RWPE2 (cell line): ENCODE data around the gene LAMA1.
"Not testable (repeated sequence)": the region's sequence is repeated elsewhere in the genome, so short reads cannot be mapped to it uniquely, and the experiment has no call there.

Experiments
- ATAC-seq: fragments of 200-7000 bp; cut with Tn5 transposase; 3 replicates; pipeline ENCODE4 v1.9.1; 2021; ENCODE audit warnings: low read depth
- DNase-seq: peaks from one replicate; pipeline ENCODE4 v3.0.0-alpha.2; 2020; ENCODE audit warnings: low spot score
- H3K27ac ChIP-seq: fragments of 450-650 bp; 2 replicates; pipeline ENCODE4 v1.5.1; 2017; ENCODE audit warnings: mild to moderate bottlenecking; ENCODE audit not compliant: poor library complexity, severe bottlenecking
- H3K27me3 ChIP-seq: fragments of 250-450 bp; sonication (Bioruptor Pico); 2 replicates; pipeline ENCODE4 v1.5.1; 2021; ENCODE audit warnings: mild to moderate bottlenecking, moderate library complexity; ENCODE audit not compliant: insufficient read depth, poor library complexity, severe bottlenecking
- H3K36me3 ChIP-seq: fragments of 250-450 bp; sonication (Bioruptor Pico); 2 replicates; pipeline ENCODE4 v1.5.1; 2020; ENCODE audit warnings: low read depth, mild to moderate bottlenecking, moderate library complexity
- H3K4me1 ChIP-seq: fragments of 250-450 bp; sonication (Bioruptor Pico); 2 replicates; pipeline ENCODE4 v1.5.1; 2021; ENCODE audit warnings: mild to moderate bottlenecking, moderate library complexity; ENCODE audit not compliant: insufficient read depth, poor library complexity, severe bottlenecking
- H3K4me3 ChIP-seq: fragments of 250-450 bp; sonication (Bioruptor Pico); 2 replicates; pipeline ENCODE4 v1.5.1; 2021; ENCODE audit warnings: mild to moderate bottlenecking, moderate library complexity; ENCODE audit not compliant: severe bottlenecking
- H3K9me3 ChIP-seq: fragments of 250-450 bp; sonication (Bioruptor Pico); 2 replicates; pipeline ENCODE4 v1.5.1; 2021; ENCODE audit warnings: mild to moderate bottlenecking, moderate library complexity; ENCODE audit not compliant: severe bottlenecking
- TF ChIP-seq, protein P1 (sequence below): fragments of 450-650 bp; IDR thresholded peaks from one replicate; pipeline ENCODE4 v1.5.1; 2017; ENCODE audit warnings: mild to moderate bottlenecking, moderate library complexity; ENCODE audit not compliant: poor library complexity, severe bottlenecking

LAMA1 gene

DNA sequence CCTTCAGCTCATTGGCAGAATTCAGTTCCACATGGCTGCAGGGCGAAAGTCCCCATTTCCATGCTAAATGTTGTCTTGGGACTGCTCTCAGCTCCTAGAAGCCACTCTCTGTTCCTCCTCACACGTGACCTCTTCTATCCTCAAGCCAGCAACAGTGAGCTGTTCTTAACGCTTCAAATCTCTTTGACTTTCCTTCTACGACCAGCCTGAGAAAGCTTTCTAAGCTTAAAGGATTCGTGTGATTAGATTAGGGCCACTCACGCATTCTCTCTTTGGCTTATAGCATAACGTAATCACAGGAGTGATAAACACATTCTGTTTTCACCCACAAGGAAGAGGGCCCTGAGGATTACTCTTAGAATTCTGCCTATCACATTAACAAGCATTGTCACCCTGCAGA, 29.8 kb upstream of the LAMA1 start:
- no peak for DNase-seq
- H3K4me3 ChIP-seq = no peak overlapping the region
- TF ChIP-seq, protein P1, sequence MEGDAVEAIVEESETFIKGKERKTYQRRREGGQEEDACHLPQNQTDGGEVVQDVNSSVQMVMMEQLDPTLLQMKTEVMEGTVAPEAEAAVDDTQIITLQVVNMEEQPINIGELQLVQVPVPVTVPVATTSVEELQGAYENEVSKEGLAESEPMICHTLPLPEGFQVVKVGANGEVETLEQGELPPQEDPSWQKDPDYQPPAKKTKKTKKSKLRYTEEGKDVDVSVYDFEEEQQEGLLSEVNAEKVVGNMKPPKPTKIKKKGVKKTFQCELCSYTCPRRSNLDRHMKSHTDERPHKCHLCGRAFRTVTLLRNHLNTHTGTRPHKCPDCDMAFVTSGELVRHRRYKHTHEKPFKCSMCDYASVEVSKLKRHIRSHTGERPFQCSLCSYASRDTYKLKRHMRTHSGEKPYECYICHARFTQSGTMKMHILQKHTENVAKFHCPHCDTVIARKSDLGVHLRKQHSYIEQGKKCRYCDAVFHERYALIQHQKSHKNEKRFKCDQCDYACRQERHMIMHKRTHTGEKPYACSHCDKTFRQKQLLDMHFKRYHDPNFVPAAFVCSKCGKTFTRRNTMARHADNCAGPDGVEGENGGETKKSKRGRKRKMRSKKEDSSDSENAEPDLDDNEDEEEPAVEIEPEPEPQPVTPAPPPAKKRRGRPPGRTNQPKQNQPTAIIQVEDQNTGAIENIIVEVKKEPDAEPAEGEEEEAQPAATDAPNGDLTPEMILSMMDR = no peak
- no peaks in the 10 kb centered on the region for H3K36me3 ChIP-seq
- ATAC-seq = no peak
- H3K27ac ChIP-seq = no peak overlapping the region
- H3K27me3 ChIP-seq = no peaks in the 10 kb centered on the region
- H3K9me3 ChIP-seq = no peaks in the 10 kb centered on the region
- no peaks in the 10 kb centered on the region for H3K4me1 ChIP-seq

DNA sequence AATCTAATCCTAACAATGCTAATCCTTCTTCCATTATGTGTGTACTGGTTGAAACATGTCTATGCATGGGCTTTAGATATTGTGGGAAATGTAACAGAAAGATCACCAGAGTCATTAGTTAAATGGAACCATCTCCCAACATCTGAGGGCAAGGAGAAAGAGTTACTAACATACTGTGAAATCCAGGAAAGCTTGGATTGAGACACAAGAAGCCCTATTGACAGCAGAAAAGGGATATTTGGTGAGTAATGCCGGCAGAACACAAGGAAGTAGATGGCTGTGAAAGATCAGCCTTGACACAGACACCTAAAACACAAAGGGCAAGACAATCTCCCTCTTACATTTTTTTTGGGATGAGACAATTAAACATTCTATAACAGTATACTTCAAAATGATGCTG, 28.5 kb upstream of the LAMA1 start:
- DNase-seq (no peak), ATAC-seq (no peak)
- TF ChIP-seq, protein P1 = no peak
- H3K36me3 ChIP-seq = no peaks in the 10 kb centered on the region
- H3K4me1 ChIP-seq = no peaks in the 10 kb centered on the region
- H3K27ac ChIP-seq = no peak overlapping the region
- no peaks in the 10 kb centered on the region for H3K9me3 ChIP-seq
- H3K27me3 ChIP-seq = no peaks in the 10 kb centered on the region
- H3K4me3 ChIP-seq = no peak overlapping the region

GRCh38 chr18:7144921-7145320, 27.3 kb upstream of the LAMA1 start:
- DNase-seq, H3K27ac ChIP-seq, H3K9me3 ChIP-seq, H3K4me3 ChIP-seq, H3K36me3 ChIP-seq, H3K4me1 ChIP-seq, ATAC-seq, H3K27me3 ChIP-seq: not testable (repeated sequence)

DNA sequence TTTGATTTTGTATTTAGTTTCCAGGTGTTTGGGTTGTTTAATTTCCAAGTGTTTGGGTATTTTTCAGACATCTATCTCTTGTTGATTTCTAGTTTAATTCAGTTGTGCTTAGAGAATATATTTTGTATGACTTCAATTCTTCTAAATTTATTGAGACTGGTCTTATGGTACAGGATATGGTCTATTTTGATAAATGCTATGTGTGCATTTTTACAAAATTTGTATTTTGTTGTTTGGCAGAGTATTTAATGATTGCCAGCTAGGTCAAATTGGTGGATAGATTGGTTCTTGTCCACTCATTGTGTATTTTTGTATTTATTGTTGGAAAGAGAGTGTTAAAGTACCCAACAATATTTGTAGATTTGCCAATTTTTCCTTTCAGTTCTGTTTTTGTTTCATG, 23.7 kb upstream of the LAMA1 start:
- DNase-seq = no peak
- ATAC-seq = no peak
- no peak overlapping the region for H3K4me3 ChIP-seq
- H3K27ac ChIP-seq = no peak overlapping the region
- H3K4me1 ChIP-seq = no peaks in the 10 kb centered on the region
- TF ChIP-seq, protein P1 = no peak
- no peaks in the 10 kb centered on the region for H3K27me3 ChIP-seq
- no peaks in the 10 kb centered on the region for H3K9me3 ChIP-seq
- no peaks in the 10 kb centered on the region for H3K36me3 ChIP-seq

GRCh38 chr18:7139409-7139808, 21.8 kb upstream of the LAMA1 start:
- H3K36me3 ChIP-seq = no peaks in the 10 kb centered on the region
- TF ChIP-seq, protein P1 = no peak
- no peaks in the 10 kb centered on the region for H3K27me3 ChIP-seq
- no peaks in the 10 kb centered on the region for H3K9me3 ChIP-seq
- H3K4me3 ChIP-seq = no peak overlapping the region
- DNase-seq (no peak), ATAC-seq (no peak)
- H3K4me1 ChIP-seq = no peaks in the 10 kb centered on the region
- H3K27ac ChIP-seq = no peak overlapping the region
